Measurements from ENCODE around the gene MOCS1.

DNA sequence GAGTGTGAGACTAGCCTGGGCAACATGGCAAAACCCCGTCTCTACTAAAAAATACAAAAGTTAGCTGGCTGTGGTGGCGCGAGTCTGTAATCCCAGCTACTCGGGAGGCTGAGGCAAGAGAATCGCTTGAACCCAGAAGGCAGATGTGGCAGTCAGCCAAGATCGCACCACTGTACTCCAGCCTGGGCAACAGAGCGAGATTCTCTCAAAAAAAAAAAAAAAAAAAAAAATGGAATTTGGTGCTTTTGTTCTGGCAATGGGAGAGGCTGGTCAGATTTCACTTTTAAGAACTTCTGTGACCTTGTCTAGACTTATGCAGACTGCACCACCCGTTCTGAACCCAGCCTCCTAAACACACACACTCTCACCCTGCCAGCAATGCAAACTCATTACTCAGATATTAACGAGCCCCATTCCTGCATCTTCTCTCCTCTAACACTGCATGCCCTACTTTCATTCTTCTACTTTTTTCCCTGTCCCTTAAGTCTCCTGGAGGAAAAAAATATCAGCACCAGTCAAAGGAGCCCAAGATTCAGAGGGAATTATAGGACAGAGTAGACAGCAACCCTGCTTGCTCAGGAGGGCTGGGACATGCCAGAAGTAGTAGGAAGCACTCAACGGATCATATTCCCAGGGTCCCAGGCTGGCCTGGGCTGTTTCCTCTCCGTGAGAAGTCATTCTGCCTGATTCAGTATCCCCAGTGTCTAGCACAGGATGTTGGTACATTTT is 4.4 kb downstream of the MOCS1 start:
- no peak for TF ChIP-seq CTCF (IDR thresholded peaks at IDR 0.05)
- no peak for TF ChIP-seq EP300 (IDR thresholded peaks at IDR 0.05)

Data from gastroesophageal sphincter (tissue), 3 donors.